Glomerular visceral epithelial cell (primary cell): ENCODE data around the gene STXBP6.
"Not testable (repeated sequence)": the region's sequence is repeated elsewhere in the genome, so short reads cannot be mapped to it uniquely, and the experiment has no call there.

Source experiments
- DNase-seq: peaks from one replicate; pipeline ENCODE4 v3.0.0-alpha.2; 2016; ENCODE audit errors: extremely low spot score

Gene STXBP6

DNA sequence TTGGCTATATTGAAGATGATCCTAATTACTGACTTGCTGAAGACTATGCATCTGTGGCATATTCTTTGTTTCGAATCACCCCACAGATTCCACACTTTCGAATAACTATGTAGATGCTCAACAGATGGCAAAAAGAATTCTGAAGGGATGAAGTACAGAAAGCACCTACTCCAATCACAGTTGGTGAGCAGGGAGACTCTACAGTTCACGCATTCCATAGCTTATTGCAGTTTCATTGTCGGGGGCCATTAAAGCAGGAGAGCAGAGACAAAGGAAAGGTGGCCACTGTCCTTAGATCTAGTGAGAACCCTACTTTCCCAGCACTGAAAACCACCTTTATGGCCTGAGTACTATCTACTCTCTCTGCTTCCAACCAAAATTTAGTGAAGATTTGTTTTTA, 191.9 kb downstream of the STXBP6 start:
- DNase-seq: no peak

DNA sequence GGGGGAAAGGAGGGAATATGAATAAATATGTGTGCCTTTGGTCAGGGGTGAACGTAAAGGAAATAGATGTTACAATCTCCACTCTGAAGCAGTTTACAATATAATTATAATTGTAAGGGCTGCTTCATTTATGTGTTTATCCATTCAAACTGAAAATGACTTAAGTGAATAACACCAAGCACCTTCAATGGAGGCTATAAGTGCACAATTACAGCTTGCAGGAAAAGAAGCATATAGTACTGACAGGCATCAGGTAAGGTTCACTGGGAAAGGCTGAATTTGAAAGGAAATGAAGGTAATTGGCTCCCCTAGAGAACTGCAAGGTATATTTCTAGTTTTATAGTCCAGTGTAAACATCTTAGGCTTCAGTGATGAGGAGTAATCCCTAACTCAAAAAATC, 192.7 kb downstream of the STXBP6 start:
- DNase-seq: no peak

DNA sequence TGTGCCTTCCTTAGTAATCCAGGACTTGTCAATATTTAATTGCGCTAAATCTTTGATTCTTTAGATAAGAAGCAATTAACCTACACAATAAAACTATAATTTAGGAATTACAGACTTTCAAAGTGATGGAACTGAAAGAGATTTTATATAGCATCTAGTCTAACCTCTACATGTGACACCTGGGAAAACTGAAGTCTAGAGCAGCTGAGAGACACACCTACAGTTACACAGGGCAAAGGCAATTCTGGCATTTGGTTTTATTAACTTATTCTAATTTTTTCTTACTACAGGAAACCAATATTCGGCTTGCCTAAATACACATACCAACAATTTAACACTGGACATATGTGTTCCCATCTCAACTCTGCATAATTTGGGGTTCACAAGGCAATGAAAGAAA, 196.5 kb downstream of the STXBP6 start:
- DNase-seq: no peak

DNA sequence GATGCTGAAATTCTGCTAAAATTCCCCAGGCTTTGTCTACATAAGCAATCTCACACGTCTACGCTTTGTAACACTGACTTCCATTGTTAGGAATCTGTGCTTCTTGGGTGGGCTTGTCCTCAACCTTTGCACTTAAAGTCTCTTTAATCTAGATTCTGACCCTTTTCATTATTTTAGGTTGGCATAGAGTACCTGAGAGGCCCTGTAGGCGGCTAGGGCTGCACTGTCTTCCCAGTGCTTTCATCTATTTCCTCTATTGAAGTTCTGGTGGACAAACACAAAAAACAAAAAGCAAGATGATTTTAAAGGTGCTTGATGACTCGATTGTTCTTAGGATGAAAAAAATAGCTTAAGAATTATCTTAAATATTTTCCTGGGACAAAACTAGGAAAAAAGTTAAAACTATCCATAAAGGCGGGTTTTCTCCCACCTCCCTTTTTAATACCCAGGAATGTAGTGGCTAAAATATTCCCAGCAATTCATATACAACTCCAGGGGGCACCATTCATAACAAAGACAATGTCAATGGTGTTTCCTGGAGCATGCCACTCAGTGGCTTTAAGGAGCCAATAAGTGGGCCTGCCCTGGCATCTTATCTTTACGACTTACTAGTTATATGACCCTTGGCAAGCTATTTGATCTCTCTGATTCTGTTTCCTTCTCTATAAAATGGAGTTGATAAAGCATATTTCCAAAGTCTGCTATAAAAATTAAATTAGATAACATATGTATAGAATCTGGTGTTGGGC, 197.5 kb downstream of the STXBP6 start:
- DNase-seq: no peak

DNA sequence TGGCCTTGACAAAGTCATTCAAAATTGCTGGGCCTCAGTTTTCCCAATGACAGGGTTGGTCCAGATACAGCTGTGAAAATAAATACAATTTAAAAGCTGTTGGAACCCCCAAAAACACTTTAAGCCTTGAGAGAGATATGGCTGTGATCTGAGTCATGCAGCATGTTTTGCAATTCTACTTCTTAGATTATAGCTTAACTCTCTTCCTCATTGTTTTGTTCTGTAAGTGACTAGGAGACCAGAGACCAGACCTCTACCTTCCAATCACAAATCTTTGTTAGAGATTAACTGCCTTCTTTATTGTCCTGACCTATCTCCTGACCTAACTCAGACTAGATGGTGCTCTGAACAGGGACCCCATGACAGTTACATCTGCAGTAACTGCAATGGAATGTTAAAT, 198.1 kb downstream of the STXBP6 start:
- DNase-seq: no peak

DNA sequence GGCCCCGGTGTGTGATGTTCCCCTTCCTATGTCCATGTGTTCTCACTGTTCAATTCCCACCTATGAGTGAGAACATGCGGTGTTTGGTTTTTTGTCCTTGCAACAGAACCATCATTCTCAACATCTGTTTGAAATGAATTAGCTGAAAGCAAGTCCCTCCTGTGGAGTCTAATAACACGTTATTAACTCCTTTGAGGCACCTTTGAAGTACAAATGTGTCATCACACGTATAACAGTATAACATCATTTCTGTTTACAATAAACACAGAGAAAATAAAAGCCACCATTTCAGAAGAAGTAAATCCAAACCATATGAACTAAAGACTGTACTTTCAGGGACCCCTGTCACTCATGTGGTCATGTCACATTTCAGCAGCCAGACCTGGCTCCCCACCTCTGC, 198.5 kb downstream of the STXBP6 start:
- no peak for DNase-seq

DNA sequence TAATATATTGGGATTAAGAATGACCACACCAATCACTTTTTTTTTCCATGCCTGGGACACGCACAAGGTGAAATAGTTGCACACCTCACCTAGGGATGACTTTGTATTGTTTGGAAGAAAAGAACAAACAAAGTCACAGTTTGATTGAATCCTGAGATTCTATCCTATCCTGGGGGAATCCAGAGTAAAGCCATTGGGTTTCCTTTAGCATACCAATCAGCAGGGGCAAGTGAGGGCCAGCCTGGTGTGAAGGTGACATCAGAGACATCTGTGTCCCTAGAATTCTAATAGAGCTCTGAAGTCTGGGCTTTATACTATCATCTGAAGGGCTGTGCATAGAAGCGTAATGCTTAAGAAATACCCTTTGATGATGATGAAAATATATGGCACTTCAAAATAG, 199.9 kb downstream of the STXBP6 start:
- no peak for DNase-seq

DNA sequence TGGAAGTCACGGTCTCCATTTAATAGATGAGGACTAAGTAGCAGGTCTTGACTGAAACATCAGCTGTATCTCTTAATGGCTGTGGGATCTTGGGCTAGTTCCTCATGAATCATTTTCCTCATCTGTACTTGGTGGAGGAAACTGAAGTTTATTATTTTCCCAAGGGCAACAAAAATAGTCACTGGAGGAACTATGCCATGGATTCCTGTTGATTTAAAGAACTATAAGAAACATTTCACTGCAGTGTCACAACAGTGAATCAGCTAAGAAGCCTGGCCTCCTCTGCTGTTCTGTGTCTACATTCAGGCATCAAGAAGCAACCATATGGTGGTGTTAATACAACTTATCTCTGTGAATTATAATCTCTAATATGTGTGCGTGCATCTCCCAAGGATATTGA, 200.5 kb downstream of the STXBP6 start:
- no peak for DNase-seq

DNA sequence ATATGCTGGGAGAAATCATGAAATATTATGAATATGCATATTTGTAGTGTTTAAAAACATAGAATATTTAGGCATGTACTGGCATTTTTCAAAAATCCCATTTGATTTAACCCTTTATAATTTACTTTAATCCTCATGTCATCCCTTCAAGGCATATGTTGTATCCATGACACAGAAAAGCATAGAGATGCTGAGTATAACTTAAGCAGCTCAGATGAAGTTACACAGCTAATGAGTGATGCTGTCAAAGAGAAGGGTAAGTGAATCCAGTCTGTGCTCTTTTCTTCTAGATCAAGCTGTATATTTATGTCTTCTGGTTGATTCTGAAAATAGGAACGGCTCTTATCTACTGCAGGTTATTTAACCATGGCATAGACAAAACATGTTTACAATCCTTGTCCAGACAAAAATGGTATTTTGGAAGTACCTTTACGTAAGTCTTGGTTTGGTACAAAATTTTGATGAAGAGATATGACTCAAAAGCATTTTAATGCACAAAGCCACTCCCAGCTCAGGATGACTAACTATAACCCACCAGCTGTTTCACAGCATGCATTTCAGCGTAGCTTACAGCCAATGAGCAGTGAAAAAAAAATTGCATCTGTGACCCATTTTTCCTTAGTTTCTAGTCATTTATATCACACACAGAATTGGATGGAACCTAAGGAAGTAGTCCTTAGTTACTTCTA, 201.7 kb downstream of the STXBP6 start:
- DNase-seq: no peak

DNA sequence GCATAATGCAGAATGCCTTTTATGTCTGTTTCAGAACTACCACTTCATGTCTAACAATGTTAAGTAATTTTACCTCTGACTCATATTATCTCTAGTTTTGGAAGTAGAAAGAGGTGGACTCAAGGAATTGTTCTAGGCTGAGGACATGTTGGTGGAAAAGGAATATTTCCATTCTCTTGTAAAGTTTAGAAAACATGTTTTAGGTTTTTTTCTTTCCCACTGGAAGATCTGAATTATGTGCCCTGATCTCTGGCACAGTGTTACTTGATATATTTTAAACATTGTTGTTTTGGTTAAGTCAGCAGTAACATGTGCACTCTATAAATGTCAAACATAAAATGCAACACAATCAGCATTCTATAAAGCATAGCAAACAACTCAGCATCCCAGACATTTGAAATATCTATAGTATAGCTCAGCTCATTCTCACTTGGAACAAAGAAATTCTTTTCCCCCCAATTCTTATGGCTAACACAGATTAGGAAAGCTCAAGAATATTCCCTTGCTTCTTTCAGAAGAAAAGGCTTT, 202.3 kb downstream of the STXBP6 start:
- DNase-seq: no peak

DNA sequence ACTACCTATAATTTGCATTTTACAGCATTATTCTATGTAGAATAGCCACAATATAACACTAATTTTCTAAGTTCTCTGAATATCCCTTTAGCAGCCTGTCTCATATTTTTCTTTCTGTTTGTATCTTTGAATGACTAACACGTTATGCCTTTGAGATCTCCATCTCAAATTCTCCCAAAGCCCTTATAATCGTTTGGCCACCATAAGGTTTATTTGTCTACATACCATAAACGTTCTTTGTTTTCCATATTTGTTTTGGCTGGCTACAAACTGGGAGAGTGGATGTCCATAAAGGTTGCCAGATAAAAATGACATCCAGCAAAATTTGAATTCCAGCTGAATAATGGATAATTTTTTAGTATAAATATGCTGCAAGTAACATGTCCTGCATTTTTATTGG, 203.7 kb downstream of the STXBP6 start:
- no peak for DNase-seq

DNA sequence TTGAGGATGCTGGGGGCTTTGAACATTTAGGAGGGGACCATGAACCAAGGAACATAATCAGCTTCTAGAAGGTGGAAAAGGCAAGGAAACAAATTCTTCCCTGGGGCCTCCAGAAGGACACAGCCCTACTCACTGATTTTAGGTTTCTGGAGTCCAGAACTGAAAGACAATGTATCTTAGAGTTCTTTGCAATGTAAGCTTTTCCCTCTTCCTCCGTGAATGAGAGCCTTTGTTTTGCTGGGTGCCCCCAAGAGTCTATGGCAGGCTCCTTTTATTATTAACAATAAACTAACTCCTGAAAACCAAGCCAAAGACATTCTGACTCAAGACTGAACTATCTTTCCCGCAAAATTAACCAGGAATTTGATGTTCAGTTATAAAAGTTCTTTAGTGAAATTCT, 204.1 kb downstream of the STXBP6 start:
- DNase-seq: no peak

DNA sequence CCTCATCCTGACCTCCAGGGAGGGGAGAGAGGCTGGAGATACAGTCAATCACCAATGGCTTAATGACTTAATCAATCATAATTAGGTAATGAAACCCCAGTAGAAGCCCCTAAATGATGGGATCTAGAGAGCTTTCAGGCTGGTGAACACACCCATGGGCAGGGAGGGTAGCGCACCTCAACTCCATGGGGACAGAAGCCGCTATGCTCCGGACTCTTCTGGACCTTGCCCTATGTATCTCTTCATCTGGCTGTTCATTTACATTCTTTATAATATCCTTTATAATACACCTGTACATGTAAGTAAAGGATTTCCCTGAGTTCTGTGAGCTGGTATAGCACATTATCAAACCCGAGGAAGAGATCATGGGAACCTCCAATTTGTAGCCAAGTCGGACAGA, 205.9 kb downstream of the STXBP6 start:
- no peak for DNase-seq

DNA sequence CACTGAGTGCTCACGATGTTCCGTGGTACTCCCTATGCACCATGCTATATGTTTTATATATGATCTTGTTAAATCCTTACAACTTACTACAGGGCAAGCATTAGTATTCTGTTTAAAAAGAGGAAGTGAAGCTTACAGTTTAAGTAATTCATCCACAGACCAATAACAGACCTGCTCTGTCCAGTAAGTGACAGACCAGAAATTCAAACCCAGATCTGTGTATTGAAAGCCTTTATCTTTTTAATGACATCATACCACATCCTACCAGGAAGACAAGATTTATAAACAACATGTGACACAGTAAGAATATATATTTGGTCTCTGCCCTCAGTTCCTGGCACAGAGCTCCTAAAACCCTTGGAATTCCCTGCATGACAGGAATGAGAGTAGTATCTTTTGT, 206.5 kb downstream of the STXBP6 start:
- no peak for DNase-seq

DNA sequence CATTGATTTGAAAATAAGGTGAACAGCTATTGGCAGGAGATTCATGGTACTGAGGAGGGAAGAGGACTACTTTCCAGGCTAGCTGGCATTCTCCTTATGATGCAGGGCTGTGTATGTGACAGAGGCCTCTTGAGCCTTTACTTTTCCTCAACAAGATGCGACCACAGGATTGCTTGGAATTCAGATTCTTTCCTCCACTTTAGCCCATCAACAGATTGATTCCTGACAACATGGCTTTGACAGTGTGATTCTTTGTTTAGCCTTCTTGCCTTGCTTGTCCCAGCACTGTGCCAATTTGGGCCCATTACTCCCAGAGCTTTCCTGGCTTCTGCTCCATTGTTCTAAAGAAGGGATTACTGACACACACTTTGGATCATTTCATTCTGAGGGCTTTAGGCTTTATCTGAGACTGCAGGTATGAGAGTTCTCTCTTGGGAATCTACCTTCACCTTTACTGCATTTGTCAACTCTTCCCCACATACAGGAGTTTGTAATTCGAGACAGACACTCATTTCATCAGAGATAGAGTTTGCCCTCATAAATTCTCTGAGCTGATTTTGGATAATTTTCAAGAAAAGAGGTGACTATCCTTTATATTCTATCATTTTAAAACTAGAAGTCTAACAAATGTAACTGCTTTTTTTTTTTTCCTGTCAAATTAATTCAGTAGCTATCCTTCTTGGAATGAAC, 209.6 kb downstream of the STXBP6 start:
- no peak for DNase-seq

DNA sequence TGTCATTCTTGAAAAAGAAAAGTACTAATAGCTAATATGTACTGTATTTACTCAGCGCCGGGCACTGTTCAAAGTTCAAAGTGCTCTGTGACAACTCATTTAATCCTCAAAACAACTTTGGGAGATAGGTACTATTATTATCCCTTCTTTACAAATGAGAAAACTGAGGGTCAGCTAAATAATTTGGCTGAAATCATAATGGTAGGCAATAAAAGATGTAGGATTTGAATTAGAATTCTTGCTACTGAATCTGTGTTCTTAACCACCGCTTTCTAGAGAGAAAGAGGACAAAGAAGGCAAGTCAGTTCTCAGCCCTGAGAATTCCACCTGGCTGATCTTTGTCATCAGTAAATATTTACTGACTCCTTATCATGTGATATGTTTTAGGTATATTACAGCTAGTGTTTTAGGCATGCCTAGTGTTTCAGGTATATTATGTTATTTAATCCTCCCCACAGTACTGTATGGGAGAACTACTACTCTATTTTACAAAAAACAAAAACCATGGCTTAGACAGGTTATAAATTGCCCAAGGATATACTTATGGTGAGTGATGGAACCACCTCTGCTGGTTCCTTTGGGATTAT, 210.2 kb downstream of the STXBP6 start:
- DNase-seq: no peak

DNA sequence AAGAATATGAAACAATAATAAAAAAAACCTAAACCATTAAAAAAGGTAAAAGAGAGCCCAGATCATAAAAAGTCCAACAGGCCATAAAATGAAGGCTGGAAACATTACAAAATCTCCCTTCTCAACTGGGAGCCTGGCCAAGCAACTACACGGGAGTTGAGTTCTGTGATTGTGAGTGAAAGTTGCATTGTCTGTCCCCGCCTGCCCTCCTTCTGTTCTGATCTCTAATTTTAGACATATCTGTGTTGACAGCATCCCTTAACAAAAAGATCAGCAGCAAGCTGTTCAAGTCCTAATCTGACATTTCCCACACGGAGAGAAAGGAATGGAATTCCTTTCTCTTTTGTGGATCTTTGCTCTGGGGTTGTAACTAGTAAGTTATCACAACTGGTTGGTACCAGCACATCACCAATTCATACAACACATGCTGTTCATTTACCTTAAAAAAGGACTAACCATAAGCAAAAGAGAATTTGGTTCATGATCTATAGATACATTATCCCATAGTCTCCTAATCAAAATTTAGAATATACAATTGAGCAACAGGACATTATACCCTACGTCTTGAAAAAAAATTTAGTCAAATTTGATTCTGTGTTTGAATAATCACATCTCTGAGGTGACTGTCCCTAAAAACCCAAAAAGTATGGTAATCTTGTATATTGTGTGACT, 210.9 kb downstream of the STXBP6 start:
- DNase-seq: no peak

DNA sequence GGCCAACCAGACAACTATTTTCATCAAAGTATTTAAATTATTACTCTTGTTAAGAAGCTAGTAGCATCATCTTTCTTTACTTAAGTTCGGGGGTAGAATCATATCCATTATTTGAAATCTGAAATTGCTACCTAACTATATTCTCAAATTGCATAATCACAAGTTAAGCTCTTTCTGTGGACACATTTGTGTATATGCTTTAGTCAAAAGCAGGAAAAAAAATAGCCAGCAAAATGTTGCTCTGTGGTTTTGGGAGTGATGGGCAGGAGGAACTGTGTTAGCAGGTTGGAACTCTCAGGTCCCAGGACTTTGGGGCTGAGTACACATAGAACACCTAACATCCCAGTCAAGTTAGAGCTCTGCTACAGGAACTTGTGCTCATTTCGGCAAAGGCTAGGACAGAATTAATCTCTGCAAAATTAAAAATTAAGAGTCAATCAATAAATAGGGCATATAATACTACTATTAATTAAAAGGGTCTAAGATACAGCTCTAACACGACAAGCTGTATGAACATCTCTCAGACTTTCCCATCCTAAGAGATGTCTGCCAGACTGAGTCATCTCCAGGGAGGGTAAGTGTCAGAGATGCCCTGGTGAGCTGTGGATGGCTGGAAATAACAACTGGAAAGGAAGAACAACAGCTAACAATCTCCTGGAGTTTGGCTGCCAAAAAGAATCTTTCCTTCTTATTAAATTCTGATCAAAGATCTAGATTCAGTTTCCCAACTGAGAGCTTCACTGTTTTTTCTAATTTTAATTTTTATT, 212.5 kb downstream of the STXBP6 start:
- peak; percentile 6 for DNase-seq

DNA sequence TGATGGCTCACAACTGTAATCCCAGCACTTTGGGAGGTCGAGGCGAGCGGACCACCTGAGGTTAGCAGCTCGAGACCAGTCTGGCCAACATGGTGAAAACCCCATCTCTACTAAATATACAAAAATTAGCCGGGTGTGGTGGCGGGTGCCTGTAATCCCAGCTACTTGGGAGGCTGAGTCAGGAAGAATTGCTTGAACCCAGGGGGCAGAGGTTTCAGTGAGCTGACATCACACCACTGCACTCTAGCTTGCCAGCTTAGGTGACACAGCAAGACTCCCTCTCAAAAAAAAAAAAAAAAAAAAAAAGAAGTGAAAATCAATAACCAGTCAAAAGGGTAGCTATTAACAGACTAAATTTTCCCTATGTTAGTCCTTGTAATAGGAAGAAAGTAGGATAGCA, 213.6 kb downstream of the STXBP6 start:
- not testable (repeated sequence) for DNase-seq

DNA sequence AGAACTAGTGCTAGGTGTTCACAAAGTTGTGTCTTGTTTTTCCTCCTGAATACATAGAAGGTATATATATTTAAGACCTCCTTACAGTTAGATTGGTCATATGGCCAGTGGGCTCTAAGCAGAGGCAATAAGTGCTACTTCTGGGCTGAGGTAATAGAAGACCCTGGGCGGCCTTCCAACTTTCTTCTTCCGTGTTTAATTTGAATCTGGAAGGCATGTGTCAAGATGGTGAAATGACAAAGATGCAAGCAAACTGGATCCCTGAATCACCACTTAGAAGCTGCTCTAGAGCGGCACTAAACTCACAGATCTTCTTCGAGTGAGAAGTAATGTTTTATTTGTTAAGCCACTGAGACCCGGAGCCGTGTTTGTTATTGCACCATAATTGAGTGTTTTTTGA, 215.0 kb downstream of the STXBP6 start:
- no peak for DNase-seq

DNA sequence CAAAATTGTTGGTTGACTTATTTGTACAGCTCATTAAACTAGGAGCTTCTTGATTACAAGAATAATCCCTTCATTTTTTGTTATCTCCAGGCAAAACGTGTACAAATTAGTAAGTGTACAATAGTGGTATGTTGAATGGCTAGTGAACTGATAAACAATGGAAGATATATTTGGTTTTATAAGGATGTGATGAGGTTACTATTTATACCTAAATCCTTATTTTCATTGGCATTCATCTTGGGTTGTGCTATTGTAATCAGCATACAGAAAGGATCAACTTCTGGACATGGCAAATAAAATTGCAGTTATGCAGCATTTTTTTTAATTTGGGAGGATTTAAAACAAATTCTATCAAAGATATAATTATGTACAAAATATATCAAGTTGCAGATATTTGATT, 216.6 kb downstream of the STXBP6 start:
- no peak for DNase-seq
